Right ventricle myocardium superior (tissue), 1 donor: ENCODE data around the gene MRGPRG. TPM values are rescaled to one million over a fixed set of nuclear protein-coding genes. Genes with fewer than 3 reads are reported as not detected.

ENCODE experiments used
- ATAC-seq: fragments of 200-7000 bp; cut with Tn5 transposase; one replicate; pipeline ENCODE4 v1.9.1; 2020; ENCODE audit warnings: mild to moderate bottlenecking; ENCODE audit not compliant: poor library complexity
- DNase-seq: peaks from one replicate; pipeline ENCODE4 v3.0.0-alpha.2; 2020
- intact Hi-C: fragments of 100-400 bp; cut with DNase I; formaldehyde crosslinking; loops from one replicate; pipeline ENCODE4 v1.11.2; 2022
- total RNA-seq: library from RNA; stranded (reverse); fragmentation: NEBNext Ultra II Directional; extraction: Animal tissue kit (Norgen Biotek cat#: 25700); gene quantifications from one replicate; pipeline ENCODE4 v1.2.1, GENCODE V29; 2021
- donor health status: DM: no; HTN: yes; CAD: no; lungs with severe emphysema.

The MRGPRG gene
- total RNA-seq, 1 donor from 2014 or later = not detected

DNA sequence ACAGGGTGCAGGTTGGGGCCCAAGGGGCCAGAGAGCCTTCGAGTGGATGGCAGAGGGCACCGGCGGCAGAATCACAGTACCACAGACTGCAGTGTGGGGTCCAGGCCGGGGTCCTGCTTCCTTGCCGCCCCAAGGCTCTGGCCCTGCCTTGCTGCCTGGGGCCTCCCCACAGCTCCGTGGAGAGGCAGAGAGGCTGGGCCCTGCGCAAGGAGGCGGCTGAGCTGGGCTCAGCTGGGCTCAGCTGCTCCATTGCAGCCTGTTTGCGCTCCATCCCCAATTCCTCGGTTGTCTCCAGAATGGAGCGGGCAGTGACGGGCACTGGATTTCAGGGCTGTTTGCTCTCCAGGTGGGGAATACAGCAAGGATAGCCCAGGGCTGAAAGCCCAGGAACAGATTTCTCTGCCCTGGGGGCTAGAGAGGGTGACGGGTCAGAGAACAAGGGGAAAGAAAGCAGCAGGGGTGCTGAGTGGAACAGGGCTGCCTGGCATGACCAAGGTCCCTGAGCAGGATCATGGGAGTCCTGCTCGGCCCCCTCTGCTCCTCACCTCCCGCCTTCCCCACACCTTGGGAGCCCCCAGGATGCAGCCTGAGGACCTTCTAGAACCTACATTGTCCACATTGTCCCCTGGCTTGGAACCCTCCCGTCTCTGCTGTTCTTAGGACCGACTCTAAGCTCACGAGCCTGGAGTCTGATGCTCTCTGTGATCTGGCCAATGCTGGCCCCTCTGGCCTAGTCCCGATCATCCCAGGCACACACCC lies 18.9 kb downstream of the MRGPRG start:
- DNase-seq (peak; percentile 24), ATAC-seq (no peak)
- intact Hi-C loops = no loop called here

DNA sequence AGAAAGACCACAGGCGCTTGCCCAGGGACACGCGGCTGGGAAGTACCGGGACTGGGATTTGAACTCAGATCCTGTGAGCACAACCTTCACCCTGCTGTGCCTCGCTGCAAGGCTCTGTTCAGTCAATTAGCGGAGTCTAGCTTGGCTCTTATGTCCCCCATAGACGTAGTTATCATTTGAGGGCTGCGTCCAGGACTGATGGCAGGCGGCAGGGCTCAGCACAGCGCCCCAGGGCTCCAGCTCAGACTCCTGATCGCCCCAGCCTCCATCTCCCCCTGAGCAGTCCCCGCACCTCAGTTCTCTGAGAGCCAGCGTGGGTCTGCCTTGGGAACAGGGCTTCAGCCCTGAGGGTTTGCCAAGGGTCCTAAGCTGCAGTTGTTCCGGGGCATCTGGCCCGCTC lies 19.8 kb downstream of the MRGPRG start:
- intact Hi-C loops = no loop called here
- ATAC-seq = no peak
- DNase-seq = peak; percentile 26

DNA sequence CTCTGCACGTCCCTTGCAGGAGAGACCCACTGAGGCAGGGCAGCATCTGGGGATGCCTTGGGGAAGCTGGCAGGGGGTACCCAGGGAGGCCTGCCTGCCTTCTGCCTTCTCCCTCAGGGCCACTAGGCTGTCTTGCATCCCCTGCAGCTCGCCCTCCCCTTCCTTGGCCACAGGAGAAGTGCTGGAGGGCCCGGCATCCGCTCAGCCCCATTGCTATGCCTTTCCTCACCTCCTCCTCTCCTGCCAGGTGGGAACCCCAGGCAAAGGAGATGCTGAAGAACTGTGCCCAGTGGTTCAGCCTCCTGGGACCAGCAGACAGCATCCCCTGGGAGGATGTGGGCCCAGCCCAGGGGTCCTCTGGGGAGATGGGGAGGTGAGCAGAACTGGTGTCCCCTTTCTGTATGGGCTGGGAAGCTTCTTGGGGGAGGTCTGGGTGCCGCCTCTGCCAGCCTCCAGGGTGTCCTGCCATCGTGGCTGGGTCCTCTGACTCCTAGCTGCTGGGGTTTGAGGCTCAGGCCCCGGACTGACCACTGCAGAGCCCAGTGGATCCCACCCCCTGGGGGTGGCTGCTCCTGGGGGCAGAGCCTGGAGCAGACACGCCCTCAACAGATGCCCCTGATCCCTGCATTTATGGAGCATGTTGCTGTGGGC lies 20.6 kb downstream of the MRGPRG start:
- intact Hi-C loops = no loop called here
- no peak for ATAC-seq
- DNase-seq = peak; percentile 15

DNA sequence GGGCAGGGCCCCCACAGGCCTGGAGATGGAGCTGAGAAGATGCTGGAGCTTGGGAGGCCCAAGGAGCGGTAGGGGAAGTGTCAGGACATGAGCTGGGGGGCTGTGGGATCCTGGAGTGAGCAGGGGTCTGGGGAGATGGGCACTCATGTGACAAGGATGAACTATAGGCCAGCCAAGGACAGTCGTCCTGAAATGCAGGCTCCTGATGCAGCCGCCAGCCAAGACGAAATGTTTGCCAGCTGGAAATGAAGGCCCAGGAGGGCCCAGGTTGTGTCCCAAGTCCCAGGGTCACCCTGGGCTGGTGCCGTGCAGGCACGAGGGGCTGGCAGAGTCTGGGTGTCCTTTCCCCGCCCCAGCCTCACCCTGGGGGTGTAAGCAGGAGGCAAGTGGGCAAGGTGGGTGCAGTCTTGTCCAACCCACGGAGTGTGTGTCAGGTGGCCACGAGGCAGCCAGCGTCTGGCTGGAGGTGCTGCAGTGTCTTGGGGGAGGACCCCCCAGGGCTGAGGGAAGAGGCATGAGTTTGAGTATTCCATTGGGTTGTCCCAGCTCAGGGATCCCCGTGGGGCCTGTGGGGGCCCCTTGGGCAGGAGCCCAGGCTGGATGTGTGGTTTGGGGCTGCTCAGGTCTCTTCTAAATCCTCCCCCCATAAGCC lies 21.4 kb downstream of the MRGPRG start:
- intact Hi-C loops = no loop called here
- DNase-seq = no peak
- no peak for ATAC-seq

DNA sequence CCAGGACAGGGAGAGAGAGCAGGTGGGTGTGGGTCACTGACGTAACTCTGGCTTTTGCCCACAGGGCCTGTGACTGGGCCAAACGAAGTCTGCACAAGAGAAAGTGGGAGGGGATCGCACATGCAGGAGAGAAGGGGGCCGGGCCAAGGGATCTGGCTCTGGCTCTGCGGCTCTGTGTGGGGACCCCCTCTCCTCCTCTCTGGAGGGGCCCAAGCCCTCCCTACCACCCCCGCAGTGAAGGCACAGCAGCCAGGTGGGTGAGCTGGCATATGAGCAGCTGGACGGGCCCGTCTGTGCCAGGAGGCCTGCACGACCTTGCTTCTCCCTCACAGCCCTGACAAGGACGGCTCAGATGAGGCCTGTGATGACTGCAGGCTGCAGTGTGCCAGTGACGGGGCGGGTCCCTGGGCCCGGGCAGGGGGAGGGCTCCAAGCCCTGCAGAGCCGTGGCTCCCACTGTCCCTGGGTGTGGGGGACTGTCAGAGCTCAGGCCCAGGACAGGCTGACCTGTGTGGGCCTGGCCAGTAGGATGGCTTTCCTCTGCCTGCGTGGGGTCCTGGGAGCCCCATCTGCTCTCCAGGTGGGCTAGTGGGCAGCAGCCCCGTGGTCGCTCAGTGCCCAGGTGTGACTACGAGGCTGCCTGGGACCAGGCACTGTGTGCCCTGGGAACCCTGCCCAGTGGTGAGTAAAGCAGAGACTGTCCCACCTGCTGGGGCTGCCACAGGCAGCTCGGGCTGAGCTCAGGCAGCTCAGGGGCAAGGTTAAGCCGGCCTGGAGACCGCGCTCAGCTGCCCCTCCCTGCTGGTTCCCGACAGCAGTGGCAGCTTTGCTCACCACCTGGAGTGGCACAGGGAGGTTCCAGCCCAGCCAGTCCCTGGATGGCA lies 22.2 kb downstream of the MRGPRG start:
- intact Hi-C loops = no loop called here
- DNase-seq (no peak), ATAC-seq (peak; percentile 64)

DNA sequence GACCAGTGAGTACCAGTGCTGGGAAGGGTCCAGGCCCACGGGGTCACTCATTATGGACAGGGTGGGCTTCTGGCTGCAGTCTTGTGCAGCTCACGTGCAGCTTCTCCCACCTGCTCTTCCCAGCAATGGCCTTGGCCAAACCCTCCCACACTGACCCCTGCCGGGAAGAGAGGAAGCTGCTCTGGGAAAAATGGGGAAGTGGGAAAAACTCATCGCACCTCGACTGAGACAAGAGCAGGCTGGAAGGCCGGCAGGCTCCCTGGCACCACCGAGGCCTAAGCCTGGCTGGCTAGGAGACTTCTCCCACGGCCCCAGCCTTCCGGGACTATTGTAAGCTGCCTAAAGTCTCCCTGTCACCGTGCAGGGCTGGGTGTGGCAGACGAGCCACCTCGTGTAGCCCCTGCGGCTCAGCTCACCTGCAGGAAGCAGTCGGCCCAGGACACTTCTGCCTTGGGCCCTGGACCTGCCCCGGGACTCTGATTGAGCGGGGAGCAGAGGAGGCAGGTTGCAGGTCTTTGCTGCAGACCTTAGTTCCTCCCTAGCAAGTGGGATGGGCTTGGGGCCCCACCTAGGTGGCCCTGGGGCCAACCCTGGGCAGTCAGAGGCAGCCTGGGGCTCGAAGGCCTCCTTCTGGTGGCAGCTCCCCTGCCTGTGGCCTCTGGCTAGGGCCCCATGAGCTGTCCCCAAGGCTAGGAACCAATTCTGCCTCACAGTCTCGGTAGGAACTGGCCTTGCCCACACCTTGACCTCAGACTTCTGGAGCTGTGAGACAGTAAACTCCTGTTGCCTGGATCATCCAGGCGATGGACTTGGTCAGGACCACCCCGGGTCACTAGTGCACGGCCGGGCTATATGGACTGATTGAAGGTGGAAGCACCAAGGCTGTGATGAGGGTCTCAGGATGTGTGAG lies 23.1 kb downstream of the MRGPRG start:
- ATAC-seq = peak; percentile 55
- DNase-seq = no peak
- intact Hi-C loops = no loop called here

DNA sequence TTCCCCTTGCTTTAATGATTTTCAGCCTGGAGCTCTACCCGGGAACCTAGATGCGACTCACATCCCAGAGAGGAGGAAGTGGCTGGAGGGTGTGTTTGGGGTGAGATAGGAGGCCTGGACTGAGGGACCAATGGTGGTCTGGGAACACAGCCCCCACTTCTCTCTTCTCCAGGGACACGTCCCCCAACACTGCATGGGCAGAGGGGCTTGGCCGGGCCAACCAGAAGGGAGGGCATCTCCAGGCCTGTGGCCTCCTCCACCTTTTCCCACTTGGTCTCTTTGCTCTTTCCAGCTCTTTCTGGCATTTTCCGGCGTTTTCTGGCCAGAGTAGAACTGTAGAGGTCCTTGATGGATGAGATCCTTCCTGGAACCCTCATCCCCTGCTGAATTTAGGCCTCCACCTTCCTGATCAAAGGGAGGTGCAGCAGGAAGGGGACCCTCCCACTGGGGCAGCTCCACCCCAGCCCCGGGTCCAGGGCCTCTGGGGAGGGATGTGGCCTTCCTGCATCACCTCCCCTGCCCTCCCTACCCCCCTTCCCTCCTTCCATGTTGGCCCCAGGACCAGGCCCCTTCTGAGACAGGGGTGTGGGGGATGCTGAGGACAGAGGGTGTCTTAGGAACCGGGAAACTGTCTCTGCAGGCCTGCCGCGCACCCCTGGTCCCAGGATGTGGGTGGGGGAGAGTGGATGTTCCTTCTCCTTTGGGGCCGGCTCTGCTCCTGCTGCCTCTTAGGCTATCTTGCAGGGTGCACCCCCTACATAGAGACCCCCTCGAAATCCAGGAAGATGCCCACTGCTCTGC lies 24.4 kb downstream of the MRGPRG start:
- no peak for DNase-seq
- ATAC-seq = no peak
- intact Hi-C loops = no loop called here

DNA sequence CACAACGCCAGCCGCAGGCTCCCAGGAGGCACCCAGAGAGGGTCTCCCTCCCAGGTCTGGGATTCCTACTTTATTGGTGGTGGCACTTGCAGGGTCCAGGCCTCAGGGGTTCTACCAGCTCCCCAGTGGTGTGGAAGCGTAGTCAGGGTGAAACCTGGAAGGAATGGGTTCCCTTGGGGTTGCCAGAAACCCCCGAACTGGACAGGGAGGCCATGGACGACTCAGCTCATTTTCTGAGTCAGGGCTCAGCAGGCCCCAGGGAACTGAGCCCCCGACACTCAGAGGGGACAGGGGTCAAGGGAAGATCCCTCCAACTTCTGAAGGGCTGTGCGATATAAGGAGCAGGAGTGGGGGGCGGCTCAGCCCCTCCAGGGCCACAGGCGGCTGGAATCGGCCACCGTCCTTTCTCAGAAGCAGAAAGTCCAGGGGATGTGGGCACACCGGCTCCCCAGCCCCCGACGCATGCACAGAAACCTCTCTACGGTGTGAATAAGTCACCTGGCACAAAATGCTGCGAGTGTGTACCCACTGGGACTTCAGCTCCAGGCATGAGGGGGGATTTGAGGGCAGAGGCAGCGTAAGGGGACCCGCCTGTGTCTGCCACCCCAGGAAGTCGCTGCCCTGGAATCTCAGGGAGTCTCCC lies 25.1 kb downstream of the MRGPRG start:
- ATAC-seq = no peak
- DNase-seq = no peak
- intact Hi-C loops = no loop called here

DNA sequence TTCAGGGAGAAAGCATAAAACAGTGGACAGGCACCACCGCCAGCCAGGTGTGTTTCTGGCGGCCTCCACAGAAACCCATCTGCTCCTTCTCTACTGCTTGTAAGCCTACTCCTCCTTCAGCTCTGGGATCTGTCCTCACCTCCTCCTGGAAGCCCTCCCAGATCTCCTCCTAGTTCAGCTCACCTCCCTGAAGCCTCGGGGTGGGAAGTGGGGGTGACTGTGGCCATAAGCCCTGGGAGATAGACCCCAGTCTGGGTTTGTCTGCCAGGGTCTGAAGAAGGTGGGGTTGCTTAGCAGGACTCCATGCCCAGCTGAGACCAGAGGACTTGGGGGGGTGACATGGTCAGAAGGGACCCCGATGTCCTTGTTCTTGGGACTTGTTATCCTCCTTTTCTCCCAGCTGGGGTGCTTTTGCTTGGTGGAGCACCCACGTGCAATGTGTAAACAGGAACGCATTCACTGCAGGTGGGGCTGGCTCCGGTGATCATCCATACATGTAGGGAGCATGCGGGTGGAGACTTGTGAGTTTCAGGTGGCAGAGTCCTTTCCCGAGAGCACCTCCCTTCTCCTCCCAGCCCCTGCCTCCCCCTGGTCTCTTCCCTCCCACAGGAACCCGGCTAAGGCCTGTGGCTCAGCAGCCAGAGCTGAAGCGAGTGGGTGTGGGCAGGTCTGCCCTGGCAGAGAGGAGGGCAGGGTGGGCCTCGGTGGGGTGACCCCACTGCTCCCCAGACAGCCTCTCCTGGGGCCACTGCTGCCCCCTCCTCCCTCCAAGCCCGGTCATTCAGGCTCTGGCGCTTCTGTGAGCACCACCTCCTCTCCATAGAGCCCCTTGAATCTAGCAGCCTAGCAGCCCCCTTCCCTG lies 25.9 kb downstream of the MRGPRG start:
- no peak for ATAC-seq
- intact Hi-C loops = no loop called here
- DNase-seq = no peak

DNA sequence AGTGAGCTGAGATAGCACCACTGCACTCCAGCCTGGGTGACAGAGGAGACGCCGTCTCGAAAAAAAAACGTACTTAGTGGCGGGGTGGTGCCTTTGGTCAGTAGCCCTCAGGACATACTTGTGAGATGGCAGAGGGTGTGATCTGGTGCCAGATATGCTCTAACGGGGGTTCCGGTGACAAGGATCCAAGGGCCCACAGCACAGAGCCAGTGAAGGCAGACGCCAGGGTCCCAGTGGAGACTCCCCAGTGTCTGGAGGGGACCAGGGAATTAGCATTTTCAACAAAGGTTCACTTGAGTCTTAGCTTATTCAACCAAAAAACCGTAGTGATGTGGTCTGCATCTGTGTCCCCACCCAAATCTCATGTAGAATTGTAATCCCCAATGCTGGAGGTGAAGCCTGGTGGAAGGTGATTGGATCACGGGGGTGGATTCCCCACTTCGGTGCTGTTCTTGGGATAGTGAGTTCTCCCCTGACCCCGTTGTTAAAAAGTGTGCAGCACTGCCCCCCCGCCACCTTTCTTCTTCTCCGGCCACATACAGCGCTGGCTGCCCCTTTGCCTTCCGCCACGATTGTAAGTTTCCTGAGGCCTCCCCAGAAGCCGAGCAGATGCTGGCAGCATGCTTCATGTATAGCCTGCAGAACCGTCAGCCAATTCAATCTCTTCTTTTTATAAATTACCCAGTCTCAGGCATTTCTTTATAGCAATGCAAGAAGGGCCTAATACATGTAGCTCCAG lies 26.9 kb downstream of the MRGPRG start:
- ATAC-seq (no peak), DNase-seq (no peak)
- intact Hi-C loops = no loop called here

DNA sequence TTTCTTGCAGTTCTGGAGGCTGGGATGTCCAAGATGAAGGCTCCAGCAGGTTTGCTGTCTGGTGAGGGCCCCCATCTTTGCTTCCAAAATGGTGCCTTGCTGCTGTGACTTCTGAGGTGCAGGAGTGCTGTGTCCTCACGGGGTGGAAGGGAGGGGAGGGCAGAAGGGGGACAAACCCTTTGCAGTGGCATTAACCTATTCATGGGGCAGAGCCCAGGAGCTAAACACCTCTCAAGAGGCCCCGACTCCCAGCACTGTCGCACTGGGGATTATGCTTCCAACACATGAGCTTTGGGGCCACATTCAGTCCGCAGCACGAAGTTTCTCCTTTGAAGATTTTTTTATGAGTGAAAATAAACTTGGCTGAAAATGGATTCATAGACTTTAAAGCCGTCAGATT lies 28.0 kb downstream of the MRGPRG start:
- intact Hi-C loops = no loop called here
- DNase-seq (no peak), ATAC-seq (no peak)

DNA sequence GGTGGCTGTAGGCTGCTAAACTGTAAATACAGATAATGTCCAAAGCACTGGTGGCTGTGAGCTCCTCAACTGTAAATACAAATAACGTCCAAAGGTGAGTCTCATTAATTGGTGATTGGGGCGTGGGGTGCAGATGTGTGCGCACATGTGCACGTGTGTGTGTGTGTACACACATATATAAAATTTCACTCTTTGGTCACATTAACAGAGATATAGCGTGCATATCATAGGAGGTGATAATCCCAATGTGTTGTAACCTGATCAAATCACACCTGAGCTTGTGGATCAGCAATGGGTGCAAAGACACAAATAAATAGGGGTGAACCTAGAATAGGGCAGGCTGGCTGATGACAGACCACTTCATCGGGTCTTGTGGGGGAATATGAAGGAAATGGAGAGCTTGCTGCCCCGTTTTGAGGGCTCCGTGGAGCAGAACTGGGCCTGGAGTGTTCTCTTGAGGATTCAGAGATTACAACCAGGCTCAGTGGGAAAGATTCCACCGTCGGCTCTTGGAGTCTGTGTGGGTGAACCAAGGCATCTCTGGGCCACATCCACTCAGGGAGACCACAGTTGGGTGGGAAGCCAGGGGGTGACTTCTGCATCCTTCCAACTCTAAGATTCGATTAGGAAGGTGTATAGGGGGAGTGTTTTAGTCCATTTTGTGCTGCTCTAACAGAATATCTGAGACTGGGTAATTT lies 28.6 kb downstream of the MRGPRG start:
- intact Hi-C loops = no loop called here
- ATAC-seq (no peak), DNase-seq (no peak)

DNA sequence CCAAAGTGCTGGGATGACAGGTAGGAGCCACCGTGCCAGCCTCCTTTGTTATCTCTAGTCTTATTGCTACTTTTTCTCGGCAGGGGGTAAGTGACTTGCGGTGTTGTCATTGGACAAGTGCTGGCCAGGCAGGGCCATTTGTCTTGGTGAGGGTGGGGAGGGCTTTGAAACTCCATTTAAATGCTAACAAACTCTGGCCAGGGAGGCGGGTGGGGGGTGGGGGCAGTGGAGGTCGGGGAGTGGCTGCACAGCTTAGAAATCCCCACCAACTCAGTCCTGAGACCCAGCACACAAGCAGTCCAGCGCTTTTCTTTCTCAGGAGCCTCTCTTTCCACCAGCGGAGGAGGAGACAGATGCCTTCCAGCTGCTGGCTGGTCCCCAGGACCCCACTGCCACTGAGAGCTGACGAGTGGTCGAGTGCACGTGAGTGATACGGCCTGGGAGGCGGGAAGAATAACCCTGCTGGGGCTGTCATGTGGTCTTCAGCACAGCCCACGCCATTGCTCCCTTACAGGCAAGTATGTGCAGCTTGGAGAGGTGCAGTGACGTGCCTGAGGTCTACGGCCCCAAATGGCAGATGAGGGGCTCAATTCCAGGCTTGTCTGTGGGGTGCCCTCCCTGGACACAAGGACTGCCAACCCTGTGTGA lies 29.3 kb downstream of the MRGPRG start:
- no peak for DNase-seq
- intact Hi-C loops = no loop called here
- ATAC-seq = no peak

DNA sequence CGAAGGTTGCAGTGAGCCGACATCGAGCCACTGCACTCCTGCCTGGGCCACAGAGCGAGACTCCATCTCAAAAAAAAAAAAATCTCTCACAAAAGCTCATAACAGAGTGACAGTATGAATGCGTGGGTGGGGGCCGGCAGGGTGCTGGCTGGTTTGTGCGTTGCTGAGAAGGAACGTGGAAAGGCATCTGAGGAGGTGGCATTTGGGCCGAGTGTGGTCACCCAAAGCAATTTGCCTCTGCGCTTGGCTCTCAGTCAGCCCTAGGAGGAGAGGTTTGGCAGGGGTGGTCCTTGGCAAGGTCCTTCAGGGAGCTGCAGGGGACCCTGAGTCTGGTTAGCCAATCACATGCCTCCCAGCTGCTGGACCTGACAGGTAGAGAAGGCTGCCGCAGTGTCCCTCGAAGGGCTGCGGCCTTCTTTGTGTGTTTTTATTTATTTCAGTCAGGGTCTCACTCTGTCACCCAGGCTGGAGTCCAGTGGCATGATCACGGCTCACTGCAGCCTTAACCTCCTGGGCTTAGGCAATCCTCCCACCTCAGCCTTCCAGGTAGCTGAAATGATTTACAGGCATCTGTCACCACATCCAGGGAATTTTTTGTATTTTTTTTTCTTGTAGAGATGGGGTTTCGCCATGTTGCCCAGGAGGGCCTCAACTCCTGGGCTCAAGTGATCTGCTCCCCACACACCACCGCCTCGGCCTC lies 30.0 kb downstream of the MRGPRG start:
- DNase-seq (no peak), ATAC-seq (no peak)
- intact Hi-C loops = no loop called here
